Measurements from ENCODE around the gene SCN2B.

SCN2B gene

GRCh38 chr11:118175993-118176777 is at the start of gene SCN2B:
SCN2B (minus strand) TSS chr11:118176639; CDS start chr11:118176431, 208 bp downstream.
- no peak for DNase-seq (ENCODE audit: low read depth)

GRCh38 chr11:118224511-118225188 is 48.2 kb upstream of the SCN2B start, which contains the start of gene JAML:
JAML (minus strand) TSS chr11:118225011; CDS start chr11:118214866, 10,145 bp downstream.
- DNase-seq (ENCODE audit: low read depth): no peak

- no peak for DNase-seq (ENCODE audit: low read depth)
These were observed 47.6 kb upstream of the SCN2B start for GRCh38 chr11:118223992-118224391.

- no peak for DNase-seq (ENCODE audit: low read depth)
These were observed 47.1 kb upstream of the SCN2B start for GRCh38 chr11:118223570-118223969.

GRCh38 chr11:118222437-118222836 is 46.0 kb upstream of the SCN2B start:
- no peak for DNase-seq (ENCODE audit: low read depth)

GRCh38 chr11:118221419-118221818 is 45.0 kb upstream of the SCN2B start:
- DNase-seq (ENCODE audit: low read depth): no peak

- no peak for DNase-seq (ENCODE audit: low read depth)
These were observed 43.3 kb upstream of the SCN2B start for GRCh38 chr11:118219732-118220131.

GRCh38 chr11:118219244-118219643 is 42.8 kb upstream of the SCN2B start:
- no peak for DNase-seq (ENCODE audit: low read depth)

- DNase-seq (ENCODE audit: low read depth): no peak
These were observed 41.1 kb upstream of the SCN2B start for GRCh38 chr11:118217575-118217974.

- DNase-seq (ENCODE audit: low read depth): no peak
These were observed 40.4 kb upstream of the SCN2B start for GRCh38 chr11:118216621-118217481.

- no peak for DNase-seq (ENCODE audit: low read depth)
These were observed 39.3 kb upstream of the SCN2B start for GRCh38 chr11:118215765-118216164.

- DNase-seq (ENCODE audit: low read depth): no peak
These were observed 38.8 kb upstream of the SCN2B start for GRCh38 chr11:118215262-118215661.

GRCh38 chr11:118214210-118214914 is 37.9 kb upstream of the SCN2B start:
- DNase-seq (ENCODE audit: low read depth): no peak

GRCh38 chr11:118213781-118214180 is 37.3 kb upstream of the SCN2B start:
- no peak for DNase-seq (ENCODE audit: low read depth)

GRCh38 chr11:118213201-118213600 is 36.8 kb upstream of the SCN2B start:
- DNase-seq (ENCODE audit: low read depth): no peak

GRCh38 chr11:118212781-118213191 is 36.3 kb upstream of the SCN2B start:
- no peak for DNase-seq (ENCODE audit: low read depth)

GRCh38 chr11:118212131-118212725 is 35.8 kb upstream of the SCN2B start:
- no peak for DNase-seq (ENCODE audit: low read depth)

GRCh38 chr11:118211006-118211405 is 34.6 kb upstream of the SCN2B start:
- DNase-seq (ENCODE audit: low read depth): no peak

- DNase-seq (ENCODE audit: low read depth): no peak
These were observed 33.9 kb upstream of the SCN2B start for GRCh38 chr11:118210323-118210722.

- DNase-seq (ENCODE audit: low read depth): no peak
These were observed 32.6 kb upstream of the SCN2B start for GRCh38 chr11:118209033-118209432.

- no peak for DNase-seq (ENCODE audit: low read depth)
These were observed 30.6 kb upstream of the SCN2B start for GRCh38 chr11:118207079-118207478.
